Astrocyte (in vitro differentiated cells and primary cell): ENCODE data around the gene GINS3. TPM values are rescaled to one million over a fixed set of nuclear protein-coding genes. Genes with fewer than 3 reads are reported as not detected.

Experiments used
- DNase-seq: peaks from one replicate; pipeline ENCODE4 v3.0.0-alpha.2; 2010; ENCODE audit warnings: low read depth
- FAIRE-seq: peaks from 2 replicates; lab custom pipeline; 2011; peaks lifted over from hg19 to GRCh38; lab: Jason Lieb, UNC
- H2AFZ ChIP-seq: 2 replicates; pipeline ENCODE4 v1.6.0; 2012; ENCODE audit warnings: low read depth, low read length, inconsistent platforms
- H3K27ac ChIP-seq: 2 replicates; pipeline ENCODE4 v1.5.1; 2011; ENCODE audit warnings: low read depth, low read length, inconsistent platforms
- H3K27me3 ChIP-seq: 2 replicates; pipeline ENCODE4 v1.6.0; 2011; ENCODE audit warnings: low read length, inconsistent platforms; ENCODE audit not compliant: insufficient read depth
- H3K36me3 ChIP-seq: 2 replicates; pipeline ENCODE4 v1.5.1; 2011; ENCODE audit warnings: low read length, inconsistent platforms; ENCODE audit not compliant: insufficient read depth
- H3K4me1 ChIP-seq: 2 replicates; pipeline ENCODE4 v1.5.1; 2011; ENCODE audit warnings: low read length, inconsistent platforms; ENCODE audit not compliant: insufficient read depth
- H3K4me2 ChIP-seq: 2 replicates; pipeline ENCODE4 v1.6.0; 2012; ENCODE audit warnings: low read length, inconsistent platforms
- H3K4me3 ChIP-seq: 2 replicates; pipeline ENCODE4 v1.5.1; 2011; ENCODE audit warnings: low read depth, mild to moderate bottlenecking, low read length, inconsistent platforms; ENCODE audit not compliant: insufficient read depth
- H3K79me2 ChIP-seq: 2 replicates; pipeline ENCODE4 v1.6.0; 2012; ENCODE audit warnings: mild to moderate bottlenecking, low read length, inconsistent platforms; ENCODE audit not compliant: insufficient read depth
- H3K9ac ChIP-seq: 2 replicates; pipeline ENCODE4 v1.6.0; 2012; ENCODE audit warnings: mild to moderate bottlenecking, low read length, inconsistent platforms
- H3K9me3 ChIP-seq: 2 replicates; pipeline ENCODE4 v1.5.1; 2012; ENCODE audit warnings: low read depth, mild to moderate bottlenecking, low read length, inconsistent platforms; ENCODE audit not compliant: insufficient read depth
- H4K20me1 ChIP-seq: 2 replicates; pipeline ENCODE4 v1.6.0; 2012; ENCODE audit warnings: low read length, inconsistent platforms; ENCODE audit not compliant: insufficient read depth
- H3K27ac Mint-ChIP-seq: one replicate; pipeline ENCODE4 v1.8.0; 2021; ENCODE audit warnings: mild to moderate bottlenecking, mixed read lengths; ENCODE audit not compliant: unreplicated experiment
- H3K27me3 Mint-ChIP-seq: one replicate; pipeline ENCODE4 v1.8.0; 2021; ENCODE audit warnings: low read depth, mixed read lengths; ENCODE audit not compliant: unreplicated experiment
- H3K36me3 Mint-ChIP-seq: one replicate; pipeline ENCODE4 v1.8.0; 2021; ENCODE audit warnings: low read depth, mixed read lengths; ENCODE audit not compliant: unreplicated experiment
- H3K4me1 Mint-ChIP-seq: one replicate; pipeline ENCODE4 v1.8.0; 2021; ENCODE audit warnings: low read depth, mixed read lengths; ENCODE audit not compliant: unreplicated experiment
- H3K4me3 Mint-ChIP-seq: one replicate; pipeline ENCODE4 v1.8.0; 2021; ENCODE audit warnings: mild to moderate bottlenecking, moderate library complexity, mixed read lengths; ENCODE audit not compliant: unreplicated experiment
- H3K9me3 Mint-ChIP-seq: one replicate; pipeline ENCODE4 v1.8.0; 2021; ENCODE audit warnings: mild to moderate bottlenecking, mixed read lengths; ENCODE audit not compliant: unreplicated experiment
- EZH2 ChIP-seq: IDR thresholded peaks from 2 replicates; pipeline ENCODE4 v1.6.1; 2012; ENCODE audit warnings: mild to moderate bottlenecking, low read length, inconsistent platforms; ENCODE audit not compliant: insufficient read depth
- total RNA-seq: library from RNA; stranded (reverse); gene quantifications from 2 replicates; pipeline ENCODE4 v1.2.1, GENCODE V29; 2021
- TF ChIP-seq, protein P1 (sequence below): IDR thresholded peaks from 2 replicates; pipeline ENCODE4 v1.5.1; 2011; ENCODE audit warnings: low read depth, mild to moderate bottlenecking, inconsistent platforms, low read length, moderate library complexity; ENCODE audit not compliant: insufficient read depth

GINS3 gene
- total RNA-seq, 1 donor from 2014 or later = 3.6 TPM

DNA sequence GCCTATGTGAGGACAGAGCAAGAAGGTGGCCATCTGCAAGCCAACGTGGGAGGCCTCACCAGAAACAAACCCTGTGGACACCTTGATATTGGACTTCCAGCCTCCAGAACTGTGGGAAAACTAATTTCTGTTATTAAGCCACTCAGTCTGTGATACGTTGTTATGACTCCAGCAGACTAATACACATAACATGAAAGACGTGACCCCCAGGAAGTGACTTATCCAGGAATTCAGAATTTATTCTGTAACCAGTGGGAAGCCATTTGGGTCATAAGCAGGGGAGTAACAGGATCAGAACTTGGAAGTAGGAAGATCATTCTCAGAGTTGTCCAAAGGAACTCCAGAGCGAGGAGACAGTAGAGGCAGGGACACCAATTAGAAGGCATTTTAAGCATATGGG is 12.5 kb upstream of the GINS3 start:
- Histone ChIP-seq H3K27ac (no peak overlapping the region), H3K4me1 (no peaks in the 10 kb centered on the region), H3K4me3 (no peak overlapping the region), H2AFZ (no peak overlapping the region), H3K79me2 (no peaks in the 10 kb centered on the region), H3K4me2 (no peak overlapping the region), H3K36me3 (no peaks in the 10 kb centered on the region), H4K20me1 (no peaks in the 10 kb centered on the region), H3K27me3 (no peaks in the 10 kb centered on the region), H3K9ac (no peak overlapping the region), H3K9me3 (no peaks in the 10 kb centered on the region)
- FAIRE-seq (no peak), DNase-seq (no peak)
- H3K27ac Mint-ChIP-seq = no peak overlapping the region
- peaks cover 3% of the 10 kb centered on the region for H3K9me3 Mint-ChIP-seq
- H3K4me3 Mint-ChIP-seq = no peak overlapping the region
- H3K36me3 Mint-ChIP-seq = no peaks in the 10 kb centered on the region
- no peaks in the 10 kb centered on the region for H3K4me1 Mint-ChIP-seq
- no peak for TF ChIP-seq EZH2
- TF ChIP-seq, protein P1, sequence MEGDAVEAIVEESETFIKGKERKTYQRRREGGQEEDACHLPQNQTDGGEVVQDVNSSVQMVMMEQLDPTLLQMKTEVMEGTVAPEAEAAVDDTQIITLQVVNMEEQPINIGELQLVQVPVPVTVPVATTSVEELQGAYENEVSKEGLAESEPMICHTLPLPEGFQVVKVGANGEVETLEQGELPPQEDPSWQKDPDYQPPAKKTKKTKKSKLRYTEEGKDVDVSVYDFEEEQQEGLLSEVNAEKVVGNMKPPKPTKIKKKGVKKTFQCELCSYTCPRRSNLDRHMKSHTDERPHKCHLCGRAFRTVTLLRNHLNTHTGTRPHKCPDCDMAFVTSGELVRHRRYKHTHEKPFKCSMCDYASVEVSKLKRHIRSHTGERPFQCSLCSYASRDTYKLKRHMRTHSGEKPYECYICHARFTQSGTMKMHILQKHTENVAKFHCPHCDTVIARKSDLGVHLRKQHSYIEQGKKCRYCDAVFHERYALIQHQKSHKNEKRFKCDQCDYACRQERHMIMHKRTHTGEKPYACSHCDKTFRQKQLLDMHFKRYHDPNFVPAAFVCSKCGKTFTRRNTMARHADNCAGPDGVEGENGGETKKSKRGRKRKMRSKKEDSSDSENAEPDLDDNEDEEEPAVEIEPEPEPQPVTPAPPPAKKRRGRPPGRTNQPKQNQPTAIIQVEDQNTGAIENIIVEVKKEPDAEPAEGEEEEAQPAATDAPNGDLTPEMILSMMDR = no peak
- peaks cover 2% of the 10 kb centered on the region for H3K27me3 Mint-ChIP-seq

DNA sequence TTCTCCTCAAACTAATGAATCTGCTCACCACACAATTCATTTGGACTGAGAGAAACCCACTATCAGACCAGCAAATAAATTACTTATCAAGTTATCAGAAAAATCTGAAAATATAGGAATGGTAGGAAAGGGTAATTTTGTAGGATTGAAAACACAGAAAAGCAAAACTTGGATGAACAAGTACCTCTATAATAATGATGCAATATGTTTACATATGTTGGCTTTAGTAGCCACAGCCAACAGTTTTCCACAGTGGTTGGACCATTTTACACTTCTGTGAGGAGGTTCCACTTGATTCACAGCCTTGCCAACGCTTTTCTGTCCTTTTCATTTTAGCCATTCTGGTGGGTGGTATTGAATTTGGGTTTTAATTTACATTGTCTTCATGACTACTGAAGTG is 10.6 kb upstream of the GINS3 start:
- Mint-ChIP-seq H3K9me3 (peaks cover 3% of the 10 kb centered on the region), H3K4me1 (no peaks in the 10 kb centered on the region), H3K4me3 (no peak overlapping the region), H3K27me3 (peaks cover 2% of the 10 kb centered on the region), H3K36me3 (no peaks in the 10 kb centered on the region), H3K27ac (no peak overlapping the region)
- Histone ChIP-seq H4K20me1 (no peaks in the 10 kb centered on the region), H3K36me3 (no peaks in the 10 kb centered on the region), H3K79me2 (no peaks in the 10 kb centered on the region), H3K9me3 (no peaks in the 10 kb centered on the region), H3K4me1 (no peaks in the 10 kb centered on the region), H3K9ac (no peak overlapping the region), H3K4me2 (no peak overlapping the region), H3K4me3 (no peak overlapping the region), H3K27me3 (no peaks in the 10 kb centered on the region), H2AFZ (no peak overlapping the region), H3K27ac (no peak overlapping the region)
- no peak for DNase-seq
- TF ChIP-seq, protein P1 = no peak
- no peak for TF ChIP-seq EZH2
- no peak for FAIRE-seq

DNA sequence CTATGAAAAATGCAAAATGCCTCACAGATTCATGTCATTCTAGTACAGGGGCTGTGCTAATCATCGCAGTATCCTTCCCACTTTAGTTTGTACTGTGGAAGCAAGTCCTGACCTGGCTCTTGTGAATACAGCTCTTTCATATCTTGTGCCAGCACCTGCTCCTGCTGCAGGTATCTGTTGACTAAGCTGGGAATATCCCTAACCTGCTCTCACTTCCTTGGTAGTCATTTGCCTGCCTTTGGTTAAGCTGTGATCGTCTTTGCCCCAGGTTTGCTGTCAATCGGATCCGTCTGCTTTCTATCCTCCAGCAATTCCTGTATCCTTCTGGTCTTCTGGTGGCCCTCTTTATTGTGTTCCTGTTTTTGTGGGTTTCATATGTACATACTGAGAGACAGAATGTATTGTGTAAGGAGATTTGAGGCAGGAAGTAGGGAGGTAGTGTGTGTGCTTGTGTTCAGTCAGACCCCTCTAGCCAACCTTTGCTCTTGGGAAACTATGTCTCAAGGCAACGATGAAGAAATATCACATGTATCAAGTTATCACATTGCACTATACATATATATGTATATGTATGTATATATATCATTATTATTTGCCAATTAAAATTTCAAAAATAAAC is 7.7 kb upstream of the GINS3 start:
- Histone ChIP-seq H3K4me2 (no peak overlapping the region), H3K36me3 (no peaks in the 10 kb centered on the region), H3K9me3 (no peaks in the 10 kb centered on the region), H3K4me1 (no peaks in the 10 kb centered on the region), H3K27ac (no peak overlapping the region), H3K4me3 (no peak overlapping the region), H3K27me3 (no peaks in the 10 kb centered on the region), H3K79me2 (no peaks in the 10 kb centered on the region), H3K9ac (no peak overlapping the region), H4K20me1 (no peaks in the 10 kb centered on the region), H2AFZ (no peak overlapping the region)
- FAIRE-seq = no peak
- Mint-ChIP-seq H3K4me1 (no peaks in the 10 kb centered on the region), H3K36me3 (no peaks in the 10 kb centered on the region), H3K4me3 (no peak overlapping the region), H3K27me3 (peaks cover 2% of the 10 kb centered on the region), H3K9me3 (peaks cover 3% of the 10 kb centered on the region), H3K27ac (no peak overlapping the region)
- TF ChIP-seq EZH2 = no peak
- TF ChIP-seq, protein P1 = no peak
- no peak for DNase-seq
